ENCODE measurements around the gene SLC25A10.

The SLC25A10 gene

GRCh38 chr17:81705518-81706231 is 6.4 kb upstream of the SLC25A10 start:
- no peak for DNase-seq (ENCODE audit: low read depth in 3 of 3)

GRCh38 chr17:81706232-81706611 is 5.9 kb upstream of the SLC25A10 start:
- DNase-seq (ENCODE audit: low read depth in 3 of 3), result no peak

GRCh38 chr17:81706757-81707624 is 5.1 kb upstream of the SLC25A10 start:
- DNase-seq (ENCODE audit: low read depth in 3 of 3), result no peak

GRCh38 chr17:81707725-81708646 is 4.1 kb upstream of the SLC25A10 start:
- DNase-seq (ENCODE audit: low read depth in 3 of 3), result no peak

GRCh38 chr17:81708739-81709185 is 3.3 kb upstream of the SLC25A10 start:
- no peak for DNase-seq (ENCODE audit: low read depth in 3 of 3)

GRCh38 chr17:81710514-81711308 is 1.4 kb upstream of the SLC25A10 start:
- no peak for DNase-seq (ENCODE audit: low read depth in 3 of 3)

GRCh38 chr17:81712468-81713003 is 452 bp downstream of the SLC25A10 start:
- DNase-seq (ENCODE audit: low read depth in 3 of 3), result no peak

- DNase-seq (ENCODE audit: low read depth in 3 of 3), result no peak
Observed at GRCh38 chr17:81713004-81713555, 996 bp downstream of the SLC25A10 start.

- no peak for DNase-seq (ENCODE audit: low read depth in 3 of 3)
Observed at GRCh38 chr17:81713556-81714411, 1.7 kb downstream of the SLC25A10 start.

- no peak for DNase-seq (ENCODE audit: low read depth in 3 of 3)
Observed at GRCh38 chr17:81714412-81715106, 2.5 kb downstream of the SLC25A10 start.

- DNase-seq (ENCODE audit: low read depth in 3 of 3), result no peak
Observed at GRCh38 chr17:81715107-81715871, 3.2 kb downstream of the SLC25A10 start.

GRCh38 chr17:81715872-81716673 is 4.0 kb downstream of the SLC25A10 start:
- DNase-seq (ENCODE audit: low read depth in 3 of 3), result no peak

GRCh38 chr17:81716674-81716996 is 4.6 kb downstream of the SLC25A10 start:
- no peak for DNase-seq (ENCODE audit: low read depth in 3 of 3)

GRCh38 chr17:81717049-81717765 is 5.1 kb downstream of the SLC25A10 start:
- DNase-seq (ENCODE audit: low read depth in 3 of 3), result no peak

- DNase-seq (ENCODE audit: low read depth in 3 of 3), result no peak
Observed at GRCh38 chr17:81717766-81718089, 5.6 kb downstream of the SLC25A10 start.

GRCh38 chr17:81719410-81720266 is 7.6 kb downstream of the SLC25A10 start:
- no peak for DNase-seq (ENCODE audit: low read depth in 3 of 3)
